Osteoblast (primary cell): ENCODE data around the gene ZNF705A. TPM values are rescaled to one million over a fixed set of nuclear protein-coding genes. Genes with fewer than 3 reads are reported as not detected.
"Not testable (repeated sequence)": the region's sequence is repeated elsewhere in the genome, so short reads cannot be mapped to it uniquely, and the experiment has no call there.

Experiments used
- DNase-seq: peaks from one replicate; pipeline ENCODE4 v3.0.0; 2011; ENCODE audit warnings: low spot score, mixed read lengths; ENCODE audit not compliant: insufficient read length; ENCODE audit errors: missing footprints
- H2AFZ ChIP-seq: 2 replicates; pipeline ENCODE4 v1.6.0; 2011; ENCODE audit warnings: mild to moderate bottlenecking, low read length
- H3K27ac ChIP-seq: 2 replicates; pipeline ENCODE4 v1.5.1; 2011; ENCODE audit warnings: mild to moderate bottlenecking, low read depth, low read length, moderate library complexity
- H3K27me3 ChIP-seq: 2 replicates; pipeline ENCODE4 v1.6.0; 2012; ENCODE audit warnings: mild to moderate bottlenecking, control low read depth, inconsistent platforms, low read length, moderate library complexity; ENCODE audit not compliant: insufficient read depth
- H3K36me3 ChIP-seq: 2 replicates; pipeline ENCODE4 v1.5.1; 2011; ENCODE audit warnings: mild to moderate bottlenecking, low read length, control low read depth, moderate library complexity; ENCODE audit not compliant: insufficient read depth
- H3K4me1 ChIP-seq: 2 replicates; pipeline ENCODE4 v1.5.1; 2011; ENCODE audit warnings: mild to moderate bottlenecking, low read length, control low read depth, moderate library complexity; ENCODE audit not compliant: insufficient read depth
- H3K4me2 ChIP-seq: 2 replicates; pipeline ENCODE4 v1.6.0; 2011; ENCODE audit warnings: mild to moderate bottlenecking, low read length; ENCODE audit not compliant: insufficient read depth
- H3K4me3 ChIP-seq: fragments of 200-600 bp; sonication (generic); 3 replicates; pipeline ENCODE4 v1.5.1; 2012; ENCODE audit warnings: mild to moderate bottlenecking, low read length, inconsistent platforms; ENCODE audit not compliant: insufficient read depth
- H3K79me2 ChIP-seq: 2 replicates; pipeline ENCODE4 v1.6.0; 2012; ENCODE audit warnings: mild to moderate bottlenecking, low read length, control low read depth, inconsistent platforms; ENCODE audit not compliant: insufficient read depth
- H3K9me3 ChIP-seq: 2 replicates; pipeline ENCODE4 v1.5.1; 2011; ENCODE audit warnings: low read depth, low read length, control low read depth
- H4K20me1 ChIP-seq: 2 replicates; pipeline ENCODE4 v1.6.0; 2012; ENCODE audit warnings: mild to moderate bottlenecking, low read length, control low read depth; ENCODE audit not compliant: insufficient read depth
- CTCF ChIP-seq: IDR thresholded peaks from 2 replicates; pipeline ENCODE4 v1.5.1; 2011; ENCODE audit warnings: mild to moderate bottlenecking, low read depth, low read length, moderate library complexity; ENCODE audit errors: extremely low read depth
- total RNA-seq: library from RNA; depleted of rRNA; stranded (reverse); fragments of >200 nt; gene quantifications from 2 replicates; pipeline ENCODE4 v1.2.3, GENCODE V29; 2012

The ZNF705A gene
- total RNA-seq: not detected in 2 replicates

DNA sequence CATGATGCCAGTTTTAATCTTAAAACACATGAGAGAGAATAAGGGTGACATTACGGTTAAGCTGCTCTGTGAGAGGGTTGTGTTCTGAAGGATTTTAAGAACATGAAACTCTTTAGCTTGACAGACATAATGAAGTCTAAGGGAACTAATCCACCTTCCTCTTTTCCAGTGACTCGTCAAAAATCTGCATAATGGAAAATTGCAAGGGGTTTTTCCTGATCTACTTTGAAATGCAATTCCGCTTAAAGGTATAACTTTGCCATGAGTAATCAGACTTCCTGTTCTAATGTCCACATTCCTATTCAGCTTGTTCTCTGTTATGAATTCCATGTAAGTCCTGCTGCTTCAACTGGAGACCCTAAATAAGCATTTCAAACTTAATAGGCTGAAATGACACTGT is at the start of gene ZNF705A:
Gene ZNF705A, plus strand, starts transcription at position 171 of the 400 bp plus-strand sequence. CDS start 15,611 bp downstream, outside the sequence.
- H3K27me3 ChIP-seq: no peaks in the 10 kb centered on the region
- no peak for TF ChIP-seq CTCF
- no peaks in the 10 kb centered on the region for H3K36me3 ChIP-seq
- no peak for DNase-seq
- peak within 1 kb of the TSS; percentile 54 for H2AFZ ChIP-seq
- H3K9me3 ChIP-seq: no peaks in the 10 kb centered on the region
- peak within 1 kb of the TSS; percentile 30 for H3K4me2 ChIP-seq
- H3K4me3 ChIP-seq: no peak within 1 kb of the TSS
- H4K20me1 ChIP-seq: no peaks in the 10 kb centered on the region
- no peaks in the 10 kb centered on the region for H3K79me2 ChIP-seq
- H3K4me1 ChIP-seq: peaks cover 7% of the 10 kb centered on the region
- peak within 1 kb of the TSS; percentile 40 for H3K27ac ChIP-seq

GRCh38 chr12:8108808-8109398 is 47.9 kb upstream of the ZNF705A start:
- Histone ChIP-seq H3K4me2 (peak overlapping the region; percentile 66), H2AFZ (peak overlapping the region; percentile 8), H3K9me3 (no peaks in the 10 kb centered on the region), H3K27me3 (no peaks in the 10 kb centered on the region), H3K4me1 (no peaks in the 10 kb centered on the region), H4K20me1 (peaks cover 2% of the 10 kb centered on the region), H3K36me3 (no peaks in the 10 kb centered on the region), H3K27ac (peak overlapping the region; percentile 21), H3K4me3 (no peak overlapping the region), H3K79me2 (no peaks in the 10 kb centered on the region)
- DNase-seq: no peak
- peak; percentile 98 for TF ChIP-seq CTCF

- not testable (repeated sequence) for H3K27ac ChIP-seq, H3K36me3 ChIP-seq, H3K79me2 ChIP-seq, H4K20me1 ChIP-seq, H3K9me3 ChIP-seq, H3K4me3 ChIP-seq, H2AFZ ChIP-seq, H3K27me3 ChIP-seq, H3K4me1 ChIP-seq, DNase-seq, H3K4me2 ChIP-seq
Observed at GRCh38 chr12:8113117-8113516, 43.7 kb upstream of the ZNF705A start.

- Histone ChIP-seq H2AFZ (no peak overlapping the region), H3K79me2 (no peaks in the 10 kb centered on the region)
Observed at GRCh38 chr12:8120072-8120713, 36.6 kb upstream of the ZNF705A start.

More at GRCh38 chr12:8120072-8120713, 36.6 kb upstream of the ZNF705A start:
- TF ChIP-seq CTCF: no peak
- Histone ChIP-seq H3K27me3 (no peaks in the 10 kb centered on the region), H4K20me1 (no peaks in the 10 kb centered on the region), H3K4me2 (no peak overlapping the region), H3K4me1 (no peaks in the 10 kb centered on the region), H3K36me3 (no peaks in the 10 kb centered on the region), H3K4me3 (no peak overlapping the region), H3K27ac (no peak overlapping the region), H3K9me3 (no peaks in the 10 kb centered on the region)
- no peak for DNase-seq
